ENCODE measurements around the gene WDR64.

GRCh38 chr1:241679961-241680360, 27.9 kb downstream of the WDR64 start:
- no peak for TF ChIP-seq CTCF (IDR thresholded peaks at IDR 0.05; ENCODE audit: low read depth, low read length)
- TF ChIP-seq EZH2phosphoT487 (IDR thresholded peaks at IDR 0.05; ENCODE audit: low read depth), result no peak

All from OCI-LY3 (cell line).